Vagina (tissue), 2 donors: ENCODE data around the gene C11orf58. TPM values are rescaled to one million over a fixed set of nuclear protein-coding genes. Genes with fewer than 3 reads are reported as not detected.

Experiments
- DNase-seq, 2 donors: peaks; one replicate each; pipeline ENCODE4 v3.0.0-alpha.2; 2017; ENCODE audit errors: extremely low spot score in 2 of 2
- H3K27ac ChIP-seq: fragments of 200-600 bp; sonication (generic); one replicate; pipeline ENCODE4 v1.5.1; 2019
- H3K27me3 ChIP-seq: fragments of 200-600 bp; sonication (generic); one replicate; pipeline ENCODE4 v1.5.1; 2019
- H3K36me3 ChIP-seq, 2 donors: fragments of 200-600 bp; sonication (generic); one replicate each; pipeline ENCODE4 v1.5.1; 2017 to 2019
- H3K4me1 ChIP-seq: fragments of 200-600 bp; sonication (generic); one replicate; pipeline ENCODE4 v1.5.1; 2019
- H3K4me3 ChIP-seq, 2 donors: fragments of 200-600 bp; sonication (generic); 1 replicate in 1 of 2; 2 replicates in 1 of 2; pipeline ENCODE4 v1.5.1; 2016 to 2019
- H3K9me3 ChIP-seq: fragments of 200-600 bp; sonication (generic); one replicate; pipeline ENCODE4 v1.5.1; 2019
- POLR2A ChIP-seq, 2 donors: fragments of 450-650 bp; IDR thresholded peaks; one replicate each; pipeline ENCODE4 v1.6.1; 2017; ENCODE audit warnings: antibody characterized with exemption in 2 of 2, mild to moderate bottlenecking in 2 of 2, moderate library complexity in 2 of 2
- POLR2AphosphoS5 ChIP-seq, 2 donors: sonication (generic); formaldehyde crosslinking; IDR thresholded peaks; one replicate each; pipeline ENCODE4 v1.9.0; 2017; ENCODE audit warnings: antibody characterized with exemption in 2 of 2, mild to moderate bottlenecking in 2 of 2, low read depth in 1 of 2; ENCODE audit not compliant: insufficient read depth in 1 of 2
- intact Hi-C: fragments of 100-400 bp; cut with DNase I; formaldehyde crosslinking; loops from one replicate; pipeline ENCODE4 v1.15.1; 2023
- total RNA-seq: library from RNA; depleted of rRNA; stranded (reverse); fragments of >200 nt; gene quantifications from one replicate; pipeline ENCODE4 v1.2.3, GENCODE V29; 2016
- TF ChIP-seq, protein P1 (sequence below), 3 experiments: fragments of 450-650 bp in 2 of 3; fragments of 200-600 bp in 1 of 3; sonication (generic) in 1 of 3; IDR thresholded peaks; one replicate each; pipeline ENCODE4 v1.5.1; 2017 to 2019; ENCODE audit warnings: antibody characterized with exemption in 3 of 3, mild to moderate bottlenecking in 2 of 3, moderate library complexity in 2 of 3

Gene C11orf58
- total RNA-seq, 1 donor from 2014 or later = 188 TPM

DNA sequence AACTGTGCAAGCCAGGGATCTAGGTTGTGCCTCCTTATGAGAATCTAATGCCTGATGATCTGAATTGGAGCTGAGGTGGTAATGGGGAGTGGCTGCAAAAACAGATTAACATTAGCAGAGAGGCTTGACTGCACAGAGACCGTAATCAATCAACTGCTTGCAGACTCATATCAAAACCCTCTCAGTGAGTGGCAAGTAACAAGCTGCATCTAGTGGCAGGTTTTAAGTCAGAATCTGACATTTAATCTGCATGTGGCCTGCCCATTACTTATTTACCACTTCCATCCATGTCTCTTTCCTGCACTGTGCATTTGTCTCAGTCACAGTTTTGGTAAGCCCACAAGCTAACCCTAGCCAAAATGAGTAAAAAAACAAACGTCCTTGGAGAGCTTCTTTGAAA is 11.2 kb downstream of the C11orf58 start:
- Histone ChIP-seq H3K4me3 (no peak overlapping the region), H3K36me3 (peaks cover 0 to 73% of the 10 kb centered on the region in 2 donors), H3K27ac (no peak overlapping the region), H3K27me3 (no peaks in the 10 kb centered on the region), H3K4me1 (peaks cover 13% of the 10 kb centered on the region), H3K9me3 (no peaks in the 10 kb centered on the region)
- TF ChIP-seq, protein P1, sequence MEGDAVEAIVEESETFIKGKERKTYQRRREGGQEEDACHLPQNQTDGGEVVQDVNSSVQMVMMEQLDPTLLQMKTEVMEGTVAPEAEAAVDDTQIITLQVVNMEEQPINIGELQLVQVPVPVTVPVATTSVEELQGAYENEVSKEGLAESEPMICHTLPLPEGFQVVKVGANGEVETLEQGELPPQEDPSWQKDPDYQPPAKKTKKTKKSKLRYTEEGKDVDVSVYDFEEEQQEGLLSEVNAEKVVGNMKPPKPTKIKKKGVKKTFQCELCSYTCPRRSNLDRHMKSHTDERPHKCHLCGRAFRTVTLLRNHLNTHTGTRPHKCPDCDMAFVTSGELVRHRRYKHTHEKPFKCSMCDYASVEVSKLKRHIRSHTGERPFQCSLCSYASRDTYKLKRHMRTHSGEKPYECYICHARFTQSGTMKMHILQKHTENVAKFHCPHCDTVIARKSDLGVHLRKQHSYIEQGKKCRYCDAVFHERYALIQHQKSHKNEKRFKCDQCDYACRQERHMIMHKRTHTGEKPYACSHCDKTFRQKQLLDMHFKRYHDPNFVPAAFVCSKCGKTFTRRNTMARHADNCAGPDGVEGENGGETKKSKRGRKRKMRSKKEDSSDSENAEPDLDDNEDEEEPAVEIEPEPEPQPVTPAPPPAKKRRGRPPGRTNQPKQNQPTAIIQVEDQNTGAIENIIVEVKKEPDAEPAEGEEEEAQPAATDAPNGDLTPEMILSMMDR (IDR thresholded peaks at IDR 0.05) = no peak
- TF ChIP-seq POLR2A (IDR thresholded peaks at IDR 0.05) (no peak), POLR2AphosphoS5 (IDR thresholded peaks at IDR 0.05; ENCODE audit: insufficient read depth in 1 of 2, low read depth in 1 of 2) (no peak)
- intact Hi-C loops = no loop called here
- no peak for DNase-seq

DNA sequence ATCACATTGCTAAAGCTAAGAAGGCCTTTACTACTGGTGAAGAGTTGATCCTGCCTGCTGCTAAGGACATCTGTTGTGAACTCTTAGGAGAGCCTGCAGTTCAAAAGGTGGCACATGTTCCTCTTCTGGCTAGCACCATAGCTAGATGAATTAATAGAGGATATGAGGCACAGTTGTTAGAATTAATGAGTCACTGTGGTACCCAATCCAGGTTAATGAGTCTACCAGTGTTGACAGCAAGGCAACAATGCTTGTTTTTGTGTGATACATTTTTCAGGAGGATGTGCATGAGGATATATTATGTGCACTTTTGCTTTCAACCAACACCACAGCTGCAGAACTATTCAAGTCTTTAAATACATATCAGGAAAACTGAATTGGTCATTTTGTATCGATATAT is 12.0 kb downstream of the C11orf58 start:
- intact Hi-C loops = no loop called here
- Histone ChIP-seq H3K27me3 (no peaks in the 10 kb centered on the region), H3K36me3 (peaks cover 0 to 78% of the 10 kb centered on the region in 2 donors), H3K9me3 (no peaks in the 10 kb centered on the region), H3K4me1 (peaks cover 7% of the 10 kb centered on the region), H3K4me3 (no peak overlapping the region), H3K27ac (no peak overlapping the region)
- no peak for DNase-seq
- no peak for TF ChIP-seq POLR2AphosphoS5 (IDR thresholded peaks at IDR 0.05; ENCODE audit: insufficient read depth in 1 of 2, low read depth in 1 of 2)
- TF ChIP-seq POLR2A (IDR thresholded peaks at IDR 0.05) = no peak

DNA sequence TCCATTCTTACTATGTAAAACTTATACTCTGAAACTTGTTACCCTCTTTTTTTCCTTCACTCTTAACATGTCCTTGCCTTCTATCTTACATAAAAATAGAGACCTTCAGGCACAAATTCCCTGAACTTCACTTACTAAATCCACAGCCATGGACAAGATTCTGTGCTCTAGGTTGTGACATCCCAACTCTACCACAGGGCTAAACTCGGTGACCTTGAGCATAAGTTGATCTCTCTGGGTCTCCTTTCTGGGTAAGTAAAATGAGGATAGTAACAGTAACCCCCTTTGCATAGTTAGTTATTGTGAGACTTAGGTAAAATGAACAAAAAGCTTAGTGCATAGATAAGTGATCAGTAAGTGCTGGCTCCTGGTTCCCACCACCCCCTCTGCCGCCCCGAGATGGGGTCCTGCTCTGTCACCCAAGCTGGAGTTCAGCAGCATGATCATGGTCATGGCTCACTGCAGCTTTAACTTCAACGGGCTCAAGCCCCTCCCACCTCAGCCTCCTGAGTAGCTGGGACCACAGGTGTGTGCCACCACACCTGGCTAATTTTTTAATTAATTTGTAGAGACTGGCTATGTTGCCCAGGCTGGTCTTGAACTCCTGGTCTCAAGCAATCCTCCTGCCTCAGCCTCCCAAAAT is 20.1 kb downstream of the C11orf58 start:
- no peaks in the 10 kb centered on the region for H3K27me3 ChIP-seq
- no peak overlapping the region for H3K4me3 ChIP-seq
- intact Hi-C loops = no loop called here
- no peak for DNase-seq
- H3K9me3 ChIP-seq = no peaks in the 10 kb centered on the region
- no peak overlapping the region for H3K27ac ChIP-seq
- peaks cover 0 to 46% of the 10 kb centered on the region in 2 donors for H3K36me3 ChIP-seq
- no peaks in the 10 kb centered on the region for H3K4me1 ChIP-seq
- no peak for TF ChIP-seq POLR2AphosphoS5 (IDR thresholded peaks at IDR 0.05; ENCODE audit: insufficient read depth in 1 of 2, low read depth in 1 of 2)
- TF ChIP-seq, protein P1 (IDR thresholded peaks at IDR 0.05) = no peak
- TF ChIP-seq POLR2A (IDR thresholded peaks at IDR 0.05) = no peak

DNA sequence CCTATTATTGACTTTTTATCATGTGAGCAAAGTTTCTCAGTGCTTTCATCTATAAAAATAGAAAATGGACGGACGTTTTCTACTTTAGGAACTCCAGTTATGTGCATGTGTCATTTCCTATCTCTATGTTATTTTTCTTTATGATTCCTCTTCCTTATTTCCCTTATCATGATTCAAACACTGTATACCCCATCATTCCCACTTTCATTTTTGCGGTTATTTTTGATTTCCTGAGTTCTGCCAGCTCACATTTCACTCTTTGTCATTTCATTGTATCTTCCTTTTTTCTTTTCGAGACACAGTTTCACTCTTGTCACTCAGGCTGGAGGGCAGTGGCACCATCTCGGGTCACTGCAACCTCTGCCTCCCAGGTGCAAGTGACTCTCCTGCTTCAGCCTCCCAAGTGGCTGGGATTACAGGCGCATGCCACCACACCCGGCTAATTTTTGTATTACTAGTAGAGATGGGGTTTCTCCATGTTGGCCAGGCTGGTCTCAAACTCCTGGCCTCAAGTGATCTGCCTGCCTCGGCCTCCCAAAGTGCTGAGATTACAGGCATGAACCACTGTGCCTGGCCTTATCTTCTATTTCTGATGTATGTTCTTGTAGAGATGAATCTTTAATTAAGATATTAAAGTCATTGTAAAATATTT is 21.5 kb downstream of the C11orf58 start:
- Histone ChIP-seq H3K36me3 (peaks cover 0 to 33% of the 10 kb centered on the region in 2 donors), H3K27ac (no peak overlapping the region), H3K9me3 (no peaks in the 10 kb centered on the region), H3K4me1 (no peaks in the 10 kb centered on the region), H3K4me3 (no peak overlapping the region), H3K27me3 (no peaks in the 10 kb centered on the region)
- intact Hi-C loops = no loop called here
- no peak for DNase-seq
- TF ChIP-seq POLR2AphosphoS5 (IDR thresholded peaks at IDR 0.05; ENCODE audit: insufficient read depth in 1 of 2, low read depth in 1 of 2) (no peak), POLR2A (IDR thresholded peaks at IDR 0.05) (no peak)
- TF ChIP-seq, protein P1 (IDR thresholded peaks at IDR 0.05) = no peak

DNA sequence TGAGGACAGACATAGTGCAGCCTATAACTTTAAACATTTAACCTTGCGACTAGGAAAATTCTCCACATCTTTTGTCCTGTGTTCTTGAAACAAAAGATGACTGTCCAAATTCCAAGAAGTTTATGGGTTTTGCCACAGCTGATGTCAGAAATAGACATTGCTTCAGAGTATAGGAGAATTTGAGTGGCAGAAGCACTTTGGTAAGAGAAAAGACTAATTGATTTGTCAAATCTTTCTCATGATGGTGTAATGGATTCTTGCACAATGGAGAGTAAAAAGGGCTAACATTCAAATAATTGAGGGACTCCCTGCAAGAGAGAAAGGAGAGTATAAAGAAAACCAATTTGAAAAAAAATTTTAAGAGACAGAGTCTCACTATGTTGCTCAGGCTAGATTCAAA is 25.3 kb downstream of the C11orf58 start:
- TF ChIP-seq, protein P1 (IDR thresholded peaks at IDR 0.05) = no peak
- TF ChIP-seq POLR2A (IDR thresholded peaks at IDR 0.05) (no peak), POLR2AphosphoS5 (IDR thresholded peaks at IDR 0.05; ENCODE audit: insufficient read depth in 1 of 2, low read depth in 1 of 2) (no peak)
- Histone ChIP-seq H3K4me3 (no peak overlapping the region), H3K4me1 (no peaks in the 10 kb centered on the region), H3K36me3 (peaks cover 0 to 1% of the 10 kb centered on the region in 2 donors), H3K9me3 (no peaks in the 10 kb centered on the region), H3K27ac (no peak overlapping the region), H3K27me3 (no peaks in the 10 kb centered on the region)
- intact Hi-C loops = no loop called here
- no peak for DNase-seq
